GM10266 (cell line): ENCODE measurements around the gene C19orf85.

Experiments used
- DNase-seq: peaks from one replicate; pipeline ENCODE4 v3.0.0; 2012; ENCODE audit errors: extremely low spot score
- TF ChIP-seq, protein P1 (sequence below): IDR thresholded peaks from 2 replicates; pipeline ENCODE4 v1.5.1; 2012; ENCODE audit warnings: mild to moderate bottlenecking, low read depth; ENCODE audit not compliant: control insufficient read depth, insufficient read depth; ENCODE audit errors: missing control alignments

Gene C19orf85

DNA sequence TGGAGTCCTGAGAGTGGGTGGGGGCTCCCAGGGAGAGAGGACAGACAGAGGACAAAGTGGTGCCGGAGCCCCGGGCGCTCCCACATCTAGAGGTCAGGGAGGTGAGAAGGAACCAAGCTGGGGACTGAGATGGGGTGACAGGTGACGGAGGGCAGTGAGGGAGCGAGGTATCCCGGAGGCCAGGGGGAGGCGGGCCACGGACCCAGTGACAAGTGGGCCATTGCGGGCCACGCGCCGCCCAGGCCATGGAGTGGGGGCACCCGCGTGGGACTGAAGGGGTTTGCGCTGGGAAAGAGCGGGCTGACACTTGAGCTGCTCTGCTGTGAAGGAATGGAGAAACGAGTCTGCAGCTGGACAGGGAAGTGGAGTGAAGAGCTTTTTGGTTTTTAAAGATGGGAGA is 14.5 kb upstream of the C19orf85 start:
- DNase-seq: no peak
- TF ChIP-seq, protein P1, sequence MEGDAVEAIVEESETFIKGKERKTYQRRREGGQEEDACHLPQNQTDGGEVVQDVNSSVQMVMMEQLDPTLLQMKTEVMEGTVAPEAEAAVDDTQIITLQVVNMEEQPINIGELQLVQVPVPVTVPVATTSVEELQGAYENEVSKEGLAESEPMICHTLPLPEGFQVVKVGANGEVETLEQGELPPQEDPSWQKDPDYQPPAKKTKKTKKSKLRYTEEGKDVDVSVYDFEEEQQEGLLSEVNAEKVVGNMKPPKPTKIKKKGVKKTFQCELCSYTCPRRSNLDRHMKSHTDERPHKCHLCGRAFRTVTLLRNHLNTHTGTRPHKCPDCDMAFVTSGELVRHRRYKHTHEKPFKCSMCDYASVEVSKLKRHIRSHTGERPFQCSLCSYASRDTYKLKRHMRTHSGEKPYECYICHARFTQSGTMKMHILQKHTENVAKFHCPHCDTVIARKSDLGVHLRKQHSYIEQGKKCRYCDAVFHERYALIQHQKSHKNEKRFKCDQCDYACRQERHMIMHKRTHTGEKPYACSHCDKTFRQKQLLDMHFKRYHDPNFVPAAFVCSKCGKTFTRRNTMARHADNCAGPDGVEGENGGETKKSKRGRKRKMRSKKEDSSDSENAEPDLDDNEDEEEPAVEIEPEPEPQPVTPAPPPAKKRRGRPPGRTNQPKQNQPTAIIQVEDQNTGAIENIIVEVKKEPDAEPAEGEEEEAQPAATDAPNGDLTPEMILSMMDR: no peak

DNA sequence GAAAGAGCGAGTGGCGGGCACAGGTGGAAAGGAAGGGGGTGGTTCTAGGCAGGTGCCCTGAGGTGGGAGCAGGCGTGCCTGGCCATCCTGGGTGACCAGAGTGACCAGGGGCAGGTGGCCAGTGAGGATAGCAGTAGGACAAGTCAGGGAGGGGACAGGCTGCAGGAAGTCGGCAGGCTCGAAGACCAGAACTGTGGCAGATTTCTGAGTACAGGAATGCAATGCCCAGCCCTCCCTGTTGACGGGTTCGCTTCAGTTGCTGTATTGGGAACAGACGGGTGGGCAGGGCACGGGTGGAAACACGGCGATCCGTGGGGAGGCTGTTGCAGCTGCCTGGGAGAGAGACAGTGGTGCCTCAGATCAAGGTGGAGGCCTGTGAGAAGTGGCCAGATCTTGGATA is 13.8 kb upstream of the C19orf85 start:
- TF ChIP-seq, protein P1: no peak
- no peak for DNase-seq

DNA sequence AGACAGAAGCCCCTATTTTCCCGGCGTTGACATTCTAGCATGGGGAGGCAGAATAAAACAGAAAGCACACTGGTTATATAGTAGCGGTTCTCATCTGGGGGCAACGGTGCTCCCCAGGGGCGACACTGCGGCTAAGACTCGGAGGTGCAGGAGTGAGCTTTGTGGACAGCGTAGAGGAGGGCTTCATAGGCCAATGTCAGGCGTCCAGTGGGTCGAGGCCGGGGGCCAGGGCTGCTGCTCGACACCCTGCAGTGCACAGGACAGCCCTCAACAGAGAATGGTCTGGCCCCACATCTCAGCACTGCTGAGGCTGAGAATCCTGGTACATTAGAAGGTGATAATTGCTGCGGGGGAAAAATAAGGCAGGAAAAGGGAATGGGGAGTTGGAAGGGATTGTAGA is 13.4 kb upstream of the C19orf85 start:
- TF ChIP-seq, protein P1: no peak
- DNase-seq: no peak

DNA sequence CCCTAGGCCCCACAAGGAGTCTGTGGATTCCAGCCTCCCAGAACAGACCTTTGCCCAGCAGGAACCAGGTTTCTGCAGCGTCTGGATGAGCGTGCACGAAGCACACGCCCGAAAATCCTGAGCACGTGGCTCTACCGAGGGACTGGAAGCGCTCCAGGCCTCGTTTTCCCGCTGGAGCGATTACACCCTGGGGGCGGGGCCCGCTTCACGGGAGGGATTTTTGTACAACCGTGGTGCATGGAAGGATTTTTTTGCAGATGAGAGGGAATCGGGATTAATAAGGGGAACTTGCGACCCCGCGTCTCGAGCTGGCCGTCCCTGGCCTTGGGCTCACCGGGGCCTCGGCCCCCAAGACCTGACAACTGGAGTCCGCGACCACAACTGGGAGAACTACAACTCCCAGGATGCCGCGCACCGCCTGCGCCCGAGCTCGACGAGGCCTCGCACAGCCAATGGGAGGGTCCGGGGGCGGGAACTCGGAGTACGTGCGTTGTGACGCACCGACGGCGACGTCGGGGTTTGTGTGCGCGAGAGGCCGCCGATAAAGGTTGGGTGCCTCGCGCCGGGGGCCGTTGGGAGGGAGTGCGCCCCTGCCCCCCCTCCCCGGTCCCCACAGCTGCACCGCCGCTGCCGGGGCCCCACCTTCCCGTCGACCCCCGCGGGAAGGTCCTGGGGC is 11.7 kb upstream of the C19orf85 start, which contains the start of gene ZNF628:
Gene ZNF628, plus strand, starts transcription at position 518 of the 676 bp plus-strand sequence. CDS start 3,294 bp downstream, outside the sequence.
- TF ChIP-seq, protein P1: no peak
- peak; percentile 98 for DNase-seq

DNA sequence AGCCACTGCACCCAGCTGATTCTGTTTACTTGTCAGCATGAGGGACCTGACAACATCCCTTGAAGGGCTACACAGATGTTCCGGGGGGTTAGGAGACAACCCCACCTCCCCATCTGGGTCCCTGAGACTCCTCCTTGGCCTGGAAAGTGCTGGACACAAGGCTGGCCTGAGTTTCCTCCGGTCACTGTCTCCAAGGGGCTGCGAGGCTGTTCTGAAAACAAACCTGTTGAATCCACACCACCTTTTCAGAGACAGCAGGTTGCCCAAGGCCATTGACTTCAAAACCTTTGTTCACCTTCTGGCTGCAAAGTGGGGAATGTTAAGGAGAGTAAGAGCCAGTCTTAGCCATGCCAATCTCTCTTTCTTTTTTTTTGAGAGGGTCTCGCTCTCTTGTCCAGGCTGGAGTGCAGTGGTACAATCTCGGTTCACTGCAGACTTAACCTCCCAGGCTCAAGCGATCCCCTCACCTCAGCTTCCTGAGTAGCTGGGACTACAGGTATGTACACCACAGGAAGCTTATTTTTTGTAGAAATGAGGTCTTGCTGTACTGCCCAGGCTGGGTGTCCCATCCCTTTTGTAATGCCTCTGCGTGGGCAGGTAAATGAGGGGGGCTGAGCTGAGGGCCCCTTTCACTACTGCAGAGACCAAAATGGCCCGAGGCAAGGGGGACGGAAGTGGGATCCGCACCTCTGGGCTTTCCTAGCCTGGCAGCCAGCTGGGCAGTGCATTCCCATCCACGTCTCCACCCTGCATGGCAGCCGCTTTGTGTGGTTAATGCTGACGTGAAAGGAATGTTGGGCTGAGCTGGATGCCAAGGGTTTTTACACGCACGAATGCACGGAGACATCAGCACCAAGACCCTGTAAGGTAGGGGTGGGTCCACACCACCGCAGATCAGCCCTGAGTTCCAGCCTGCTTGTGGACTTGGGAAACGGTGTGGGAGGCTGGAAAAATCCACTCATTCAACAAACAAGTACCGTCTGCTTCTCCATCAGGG is 10.0 kb upstream of the C19orf85 start:
- TF ChIP-seq, protein P1: no peak
- DNase-seq: no peak

DNA sequence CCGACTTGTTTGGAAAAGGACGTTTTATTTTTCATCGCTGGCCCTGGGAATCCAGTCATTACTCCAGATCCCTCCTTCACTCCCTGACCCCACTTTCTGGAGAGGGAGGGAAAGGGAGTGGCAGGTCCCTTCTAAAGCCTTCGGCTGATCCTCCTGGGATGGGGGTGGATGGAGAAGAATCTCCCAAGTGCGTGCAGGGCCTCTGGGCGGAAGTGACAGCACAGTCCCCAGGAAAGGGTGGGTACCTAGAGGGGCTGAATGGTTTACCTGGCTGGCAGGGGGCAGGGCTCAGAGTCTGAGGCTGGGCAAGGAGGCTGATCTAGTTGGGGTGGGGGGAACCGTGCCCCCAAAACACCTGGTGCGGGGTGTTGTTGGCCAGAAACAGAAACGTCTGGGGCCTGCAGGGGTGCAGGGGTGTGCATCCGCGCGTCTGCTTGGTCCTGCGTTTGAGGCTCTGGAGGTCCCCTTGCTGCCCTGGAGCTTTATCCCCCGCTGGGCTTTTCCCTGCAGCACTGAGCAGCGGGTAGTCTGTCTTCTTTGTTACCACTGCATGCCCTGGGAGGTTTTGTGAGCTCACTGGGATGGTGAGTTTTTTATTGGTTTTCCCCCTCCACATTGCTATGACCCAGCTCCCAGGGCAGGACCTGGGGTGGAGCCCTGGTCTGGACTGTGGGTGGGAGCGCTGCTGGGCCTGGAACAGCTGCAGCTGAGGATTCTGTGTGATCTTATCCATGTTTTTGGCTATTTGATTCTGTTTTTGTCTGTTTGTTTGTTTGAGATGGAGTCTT is 8.9 kb upstream of the C19orf85 start:
- no peak for DNase-seq
- TF ChIP-seq, protein P1: no peak

DNA sequence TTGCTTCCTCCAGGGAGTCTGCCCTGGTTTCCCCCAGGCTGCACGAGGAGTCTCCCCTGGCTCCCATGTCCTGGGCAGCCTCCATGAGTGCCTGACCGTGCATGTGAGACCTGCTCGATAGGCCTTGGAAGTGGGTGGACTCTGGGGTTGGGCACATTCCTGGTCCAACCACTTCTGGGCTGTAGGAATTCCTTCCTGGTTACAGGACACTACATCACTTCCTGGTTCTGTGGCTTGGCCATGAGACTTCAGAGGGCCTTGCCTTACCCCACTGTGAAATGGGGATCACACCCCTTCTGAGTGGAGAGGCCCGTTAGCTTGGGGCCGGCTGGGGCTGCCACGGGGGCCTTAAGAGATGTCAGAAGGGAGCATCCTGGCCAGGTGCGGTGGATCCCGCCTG is 7.9 kb upstream of the C19orf85 start:
- DNase-seq: no peak
- TF ChIP-seq, protein P1: no peak
